ENCODE measurements around the gene MARS2. TPM values are rescaled to one million over a fixed set of nuclear protein-coding genes. Genes with fewer than 3 reads are reported as not detected.
"Not testable (repeated sequence)": the region's sequence is repeated elsewhere in the genome, so short reads cannot be mapped to it uniquely, and the experiment has no call there.

Gene MARS2
- total RNA-seq, 1 donor from 2014 or later = 6.2 TPM

DNA sequence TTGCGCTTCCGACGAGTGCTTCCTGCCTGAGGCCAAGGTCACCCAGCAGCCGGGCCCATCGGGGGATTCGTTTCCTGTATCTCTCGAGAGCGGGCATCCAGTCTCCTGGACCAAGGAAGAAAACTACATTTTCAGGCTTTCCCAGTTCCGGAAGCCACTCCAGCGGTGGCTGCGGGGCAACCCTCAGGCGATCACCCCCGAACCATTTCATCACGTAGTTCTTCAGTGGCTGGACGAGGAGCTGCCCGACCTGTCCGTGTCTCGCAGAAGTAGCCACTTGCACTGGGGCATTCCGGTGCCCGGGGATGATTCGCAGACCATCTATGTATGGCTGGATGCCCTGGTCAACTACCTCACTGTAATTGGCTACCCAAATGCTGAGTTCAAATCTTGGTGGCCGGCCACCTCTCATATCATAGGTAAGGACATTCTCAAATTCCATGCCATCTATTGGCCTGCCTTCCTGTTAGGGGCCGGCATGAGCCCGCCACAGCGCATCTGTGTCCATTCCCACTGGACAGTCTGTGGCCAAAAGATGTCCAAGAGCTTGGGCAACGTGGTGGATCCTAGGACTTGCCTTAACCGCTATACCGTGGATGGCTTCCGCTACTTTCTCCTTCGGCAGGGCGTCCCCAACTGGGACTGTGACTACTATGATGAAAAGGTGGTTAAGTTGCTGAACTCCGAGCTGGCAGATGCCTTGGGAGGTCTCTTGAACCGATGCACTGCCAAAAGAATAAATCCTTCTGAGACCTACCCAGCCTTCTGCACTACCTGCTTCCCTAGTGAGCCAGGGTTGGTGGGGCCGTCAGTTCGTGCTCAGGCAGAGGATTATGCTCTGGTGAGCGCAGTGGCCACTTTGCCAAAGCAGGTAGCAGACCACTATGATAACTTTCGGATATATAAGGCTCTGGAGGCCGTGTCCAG lies 1.0 kb downstream of the MARS2 start:
- DNase-seq (ENCODE audit: low read depth in 2 of 2) = peak; percentile 10 to 71

DNA sequence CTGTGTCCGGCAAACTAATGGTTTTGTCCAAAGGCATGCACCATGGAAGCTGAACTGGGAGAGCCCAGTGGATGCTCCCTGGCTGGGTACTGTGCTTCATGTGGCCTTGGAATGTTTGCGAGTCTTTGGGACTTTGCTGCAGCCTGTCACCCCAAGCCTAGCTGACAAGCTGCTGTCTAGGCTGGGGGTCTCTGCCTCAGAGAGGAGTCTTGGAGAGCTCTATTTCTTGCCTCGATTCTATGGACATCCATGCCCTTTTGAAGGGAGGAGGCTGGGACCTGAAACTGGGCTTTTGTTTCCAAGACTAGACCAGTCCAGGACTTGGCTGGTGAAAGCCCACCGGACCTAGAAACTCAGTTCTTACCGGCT lies 1.7 kb downstream of the MARS2 start:
- DNase-seq (ENCODE audit: low read depth in 2 of 2) = no peak

DNA sequence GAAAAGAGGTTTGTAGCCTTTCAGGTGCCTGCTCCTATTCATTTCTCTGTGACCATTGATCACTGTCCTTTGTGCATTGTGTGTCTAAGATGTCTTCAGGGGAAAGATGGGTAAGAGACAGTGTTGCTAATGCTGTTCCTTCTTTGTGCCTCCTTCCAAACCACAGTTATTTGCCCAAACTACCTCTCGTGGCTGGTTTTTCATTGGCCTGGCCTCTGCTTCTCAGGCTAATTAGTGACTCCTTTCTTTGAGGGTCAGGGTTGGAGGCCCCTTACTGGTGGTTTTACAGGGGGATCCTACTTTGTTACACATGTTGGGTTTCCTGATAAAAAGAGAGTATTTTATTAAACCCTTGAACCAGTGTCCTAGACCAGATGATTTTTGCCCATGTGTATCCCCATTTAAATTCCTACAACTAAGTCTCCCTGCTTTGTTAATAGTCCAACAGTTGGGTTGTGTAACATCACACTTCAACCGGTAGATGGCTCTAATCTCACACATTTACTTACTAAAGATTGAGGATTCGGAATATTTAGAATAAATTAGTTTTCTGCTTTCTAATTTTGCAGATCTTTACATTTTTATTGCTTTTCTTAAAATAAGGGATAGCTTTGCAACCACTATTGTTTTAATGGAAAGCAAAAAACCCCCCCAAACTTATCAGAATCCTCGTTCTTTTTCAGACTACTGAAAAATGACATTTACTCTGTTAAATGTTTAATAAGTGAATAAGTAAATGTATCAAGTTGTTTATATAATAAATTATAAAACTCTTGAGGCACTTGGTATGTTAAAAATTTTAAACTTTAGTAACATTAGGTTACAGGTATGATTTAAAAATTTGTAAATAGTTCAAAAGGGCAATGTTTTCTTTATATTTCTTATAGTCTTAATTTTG lies 2.4 kb downstream of the MARS2 start:
- DNase-seq (ENCODE audit: low read depth in 2 of 2) = peak; percentile 64 to 72

DNA sequence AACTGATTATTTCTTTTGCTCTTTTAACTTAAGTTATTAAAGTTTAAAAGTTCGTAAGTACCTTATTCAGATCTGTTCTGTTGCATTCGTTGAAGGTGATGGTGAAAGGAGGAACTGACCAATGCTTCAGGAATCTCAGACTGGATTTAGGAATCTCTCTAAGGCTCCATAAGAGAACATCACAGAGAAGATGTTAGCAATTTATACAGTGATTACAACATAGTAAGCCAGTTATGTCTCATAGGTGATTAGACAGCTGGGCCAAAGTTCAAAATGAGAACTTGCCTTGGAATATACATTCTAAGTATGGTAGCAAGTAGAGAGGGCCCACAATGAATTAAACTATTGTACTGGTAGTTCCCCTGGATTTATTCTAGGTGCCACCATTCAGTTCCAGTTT lies 3.2 kb downstream of the MARS2 start:
- peak in 1 of 2 donors; percentile 16 for DNase-seq (ENCODE audit: low read depth in 2 of 2)

DNA sequence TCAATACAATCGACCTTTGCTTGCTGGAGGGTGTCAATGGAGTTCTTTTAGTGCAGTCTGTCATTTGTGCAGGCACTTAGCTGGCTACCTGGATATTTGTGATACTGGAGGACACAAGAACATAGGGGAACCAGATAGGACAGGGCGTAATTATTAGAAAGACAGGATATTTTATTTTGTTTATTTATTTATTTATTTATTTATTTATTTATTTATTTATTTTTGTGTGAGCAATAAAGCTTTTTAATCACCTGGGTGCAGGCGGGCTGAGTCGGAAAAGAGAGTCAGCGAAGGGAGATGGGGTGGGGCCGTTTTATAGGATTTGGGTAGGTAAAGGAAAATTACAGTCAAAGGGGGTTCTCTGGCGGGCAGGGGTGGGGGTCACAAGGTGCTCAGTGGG lies 4.0 kb downstream of the MARS2 start:
- not testable (repeated sequence) for DNase-seq (ENCODE audit: low read depth in 2 of 2)

DNA sequence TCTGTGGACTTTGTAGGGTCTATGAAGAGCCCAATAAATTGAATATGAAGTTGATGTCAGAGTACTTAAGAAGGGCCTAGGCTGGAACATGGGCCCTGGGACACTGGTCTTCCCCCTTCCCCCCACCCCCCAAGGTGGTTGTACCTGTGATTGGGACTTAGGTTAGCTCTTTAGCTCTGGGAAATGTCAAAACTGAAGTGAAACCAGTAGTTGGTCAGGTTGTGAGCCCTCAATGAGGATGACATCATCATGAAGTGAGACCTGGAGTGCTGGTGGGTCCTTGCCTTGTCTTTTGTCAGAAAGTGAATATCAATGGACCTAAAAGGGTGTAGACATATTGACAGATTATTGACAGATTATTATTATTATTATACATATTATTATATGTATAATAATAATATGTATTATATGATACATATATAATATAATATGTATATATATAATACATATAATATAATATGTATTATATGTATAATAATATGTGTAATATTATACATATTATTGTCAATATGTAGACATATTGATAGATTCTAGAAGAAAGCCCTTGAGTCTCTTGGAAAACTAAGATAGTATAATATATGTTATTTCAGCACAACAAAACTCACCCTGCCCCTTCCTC lies 5.4 kb downstream of the MARS2 start:
- no peak for DNase-seq (ENCODE audit: low read depth in 2 of 2)

DNA sequence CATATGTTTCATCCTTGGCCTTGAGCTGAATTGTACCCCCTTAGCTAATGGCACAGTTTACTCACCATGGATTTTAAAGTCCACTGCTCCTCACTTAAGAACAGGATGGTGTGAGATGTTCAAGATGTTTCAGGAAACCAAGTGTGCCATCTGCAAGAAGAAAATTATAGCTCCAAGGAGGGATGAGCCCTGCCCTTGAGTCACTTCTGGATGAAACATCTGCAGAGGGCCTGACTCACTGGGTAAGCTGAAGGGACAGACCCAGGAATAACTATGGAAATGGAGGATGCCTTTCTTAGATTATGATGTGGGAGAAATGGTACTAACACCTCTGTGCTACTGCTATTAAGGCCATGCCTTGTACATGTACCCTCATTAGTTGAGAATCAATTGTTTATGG lies 6.4 kb downstream of the MARS2 start:
- no peak for DNase-seq (ENCODE audit: low read depth in 2 of 2)

DNA sequence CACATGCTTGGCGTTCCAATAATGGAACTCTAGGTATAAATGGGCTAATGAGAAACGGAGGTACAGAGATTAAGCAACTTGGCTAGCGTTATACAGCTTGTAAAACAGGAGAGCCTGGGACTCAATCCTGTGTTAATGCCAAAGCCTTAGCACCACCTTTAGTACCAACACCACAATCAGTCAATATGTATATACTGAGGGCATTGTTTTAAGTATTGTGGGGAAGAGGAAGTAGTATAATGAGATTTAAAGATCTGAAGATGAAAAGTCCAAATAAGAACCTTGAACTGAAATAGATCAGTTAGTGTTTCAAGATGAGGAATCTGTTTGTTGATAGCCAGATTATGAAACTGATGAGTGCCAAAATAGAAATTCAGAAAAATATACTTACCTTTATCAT lies 8.1 kb downstream of the MARS2 start:
- no peak for DNase-seq (ENCODE audit: low read depth in 2 of 2)

DNA sequence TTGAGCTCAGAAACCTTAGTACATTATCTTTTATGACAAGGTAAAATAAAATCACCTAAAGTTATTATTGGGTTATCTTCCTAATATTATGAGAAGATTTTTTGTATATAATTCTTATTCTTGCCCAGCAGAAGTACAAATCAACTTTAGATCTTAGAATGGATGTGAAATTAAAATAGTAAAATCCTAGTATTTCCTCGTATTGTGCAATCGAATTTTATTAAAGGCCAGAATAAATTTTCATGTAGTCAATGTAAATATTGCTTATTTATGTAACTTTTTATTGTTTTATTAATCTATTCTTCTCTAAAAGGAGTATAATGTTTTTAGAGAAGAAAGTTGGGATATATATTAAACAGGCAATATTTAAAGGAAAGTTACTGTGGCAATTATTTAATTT lies 12.7 kb downstream of the MARS2 start:
- DNase-seq (ENCODE audit: low read depth in 2 of 2) = no peak

DNA sequence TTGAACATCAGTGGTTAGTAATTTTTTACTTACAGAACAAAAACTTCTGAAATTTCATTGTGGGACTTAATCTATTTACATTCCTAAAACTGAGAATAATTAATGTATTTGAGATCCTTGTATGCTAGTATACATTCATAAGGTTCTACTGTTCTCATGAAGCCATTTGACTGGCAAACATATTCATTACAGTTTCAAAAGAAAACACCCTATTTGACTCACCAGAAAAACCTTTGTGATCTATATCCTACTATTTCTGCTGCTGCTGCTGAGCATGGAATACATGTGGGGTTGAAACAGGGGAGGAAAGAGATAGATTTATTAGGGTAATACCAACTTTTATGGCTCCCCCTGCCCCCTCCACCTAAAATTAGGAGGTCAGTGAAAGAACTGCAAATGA lies 21.8 kb downstream of the MARS2 start:
- DNase-seq (ENCODE audit: low read depth in 2 of 2) = no peak

DNA sequence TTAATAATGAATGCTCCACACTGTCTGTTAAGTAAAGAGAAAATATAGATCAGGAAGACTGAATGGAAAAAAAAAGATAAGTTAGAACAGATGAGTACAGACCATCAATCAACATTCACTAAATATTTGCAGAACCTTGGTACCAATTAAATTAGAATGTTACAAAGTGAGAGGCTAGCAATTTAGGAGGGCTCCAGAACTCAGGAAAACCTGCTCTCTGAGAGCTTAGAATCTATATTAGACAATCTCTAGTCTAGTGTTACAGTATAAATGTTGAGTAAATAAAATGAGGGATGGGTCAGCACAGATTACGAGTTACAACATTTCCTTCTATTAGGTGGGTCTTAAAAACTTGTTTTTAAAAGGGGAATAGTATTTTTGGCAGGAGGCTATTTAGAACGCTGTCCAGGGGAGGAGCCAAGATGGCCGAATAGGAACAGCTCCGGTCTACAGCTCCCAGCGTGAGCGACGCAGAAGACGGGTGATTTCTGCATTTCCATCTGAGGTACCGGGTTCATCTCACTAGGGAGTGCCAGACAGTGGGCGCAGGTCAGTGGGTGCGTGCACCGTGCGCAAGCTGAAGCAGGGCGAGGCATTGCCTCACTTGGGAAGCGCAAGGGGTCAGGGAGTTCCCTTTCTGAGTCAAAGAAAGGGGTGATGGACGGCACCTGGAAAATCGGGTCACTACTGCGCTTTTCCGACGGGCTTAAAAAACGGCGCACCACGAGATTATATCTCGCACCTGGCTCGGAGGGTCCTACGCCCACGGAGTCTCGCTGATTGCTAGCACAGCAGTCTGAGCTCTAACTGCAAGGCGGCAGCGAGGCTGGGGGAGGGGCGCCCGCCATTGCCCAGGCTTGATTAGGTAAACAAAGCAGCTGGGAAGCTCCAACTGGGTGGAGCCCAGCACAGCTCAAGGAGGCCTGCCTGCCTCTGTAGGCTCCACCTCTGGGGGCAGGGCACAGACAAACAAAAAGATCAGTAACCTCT lies 23.7 kb downstream of the MARS2 start:
- not testable (repeated sequence) for DNase-seq (ENCODE audit: low read depth in 2 of 2)

DNA sequence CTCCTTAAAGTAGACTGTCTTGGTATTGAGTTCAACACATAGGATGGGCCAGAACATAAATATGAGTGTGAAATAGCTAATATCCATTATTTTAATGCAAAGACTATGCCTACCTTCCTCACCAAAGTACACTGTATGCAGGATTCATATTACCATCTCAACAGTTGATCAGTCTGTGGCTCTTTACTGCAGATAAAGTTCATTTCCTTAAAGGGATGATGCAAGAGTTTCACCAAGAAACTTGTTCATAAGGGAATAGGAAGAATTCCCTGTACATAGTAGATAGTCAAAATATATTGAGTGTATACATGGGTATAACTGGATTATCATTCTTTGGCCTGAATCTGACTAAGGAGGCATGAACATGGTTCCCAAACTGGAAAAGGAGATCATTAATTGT lies 35.0 kb downstream of the MARS2 start:
- DNase-seq (ENCODE audit: low read depth in 2 of 2) = no peak

Other genes starting within 250 kb of the MARS2 start
- gene HSPD1, start 205.5 kb upstream of the MARS2 start, total RNA-seq = 97.6 and 102 TPM in 2 replicates
- gene HSPE1, start 205.0 kb upstream of the MARS2 start, total RNA-seq = 52.3 and 57.1 TPM in 2 replicates
- 23.1 and 25.4 TPM in 2 replicates for gene MOB4, start 189.3 kb upstream of the MARS2 start, total RNA-seq
- gene RFTN2, start 29.8 kb upstream of the MARS2 start, total RNA-seq = 7.8 and 13.3 TPM in 2 replicates
- gene BOLL, start 80.0 kb downstream of the MARS2 start, total RNA-seq = not detected in 2 replicates
- gene PLCL1, start 99.2 kb downstream of the MARS2 start, total RNA-seq = 0.20 and 1.7 TPM in 2 replicates

Measured in lung microvascular endothelial cell (primary cell).